Right atrium auricular region (tissue), 2 donors: Measurements from ENCODE around the gene ULBP2. TPM values are rescaled to one million over a fixed set of nuclear protein-coding genes. Genes with fewer than 3 reads are reported as not detected.
"Not testable (repeated sequence)": the region's sequence is repeated elsewhere in the genome, so short reads cannot be mapped to it uniquely, and the experiment has no call there.

ENCODE experiments used
- DNase-seq: peaks from one replicate; pipeline ENCODE4 v3.0.0-alpha.2; 2019; ENCODE audit warnings: low spot score
- H3K27ac ChIP-seq, 2 donors: fragments of 200-600 bp; sonication (generic); 1 replicate in 1 of 2; 2 replicates in 1 of 2; pipeline ENCODE4 v1.5.1; 2016 to 2019
- H3K27me3 ChIP-seq, 2 donors: fragments of 200-600 bp; sonication (generic); one replicate each; pipeline versions ENCODE4 v1.5.1 to v1.6.0; 2017 to 2019
- H3K36me3 ChIP-seq: fragments of 200-600 bp; sonication (generic); one replicate; pipeline ENCODE4 v1.5.1; 2016
- H3K4me1 ChIP-seq, 2 donors: fragments of 200-600 bp; sonication (generic); one replicate each; pipeline versions ENCODE4 v1.5.1 to v1.6.0; 2017 to 2019
- H3K4me3 ChIP-seq, 2 donors: fragments of 200-600 bp; sonication (generic); 1 replicate in 1 of 2; 2 replicates in 1 of 2; pipeline ENCODE4 v1.5.1; 2017 to 2019; ENCODE audit warnings: mild to moderate bottlenecking in 1 of 2, moderate library complexity in 1 of 2
- H3K9me3 ChIP-seq, 2 donors: fragments of 200-600 bp; sonication (generic); one replicate each; pipeline ENCODE4 v1.5.1; 2019
- CTCF ChIP-seq, 2 donors: fragments of 200-600 bp; sonication (generic); IDR thresholded peaks; one replicate each; pipeline ENCODE4 v1.5.1; 2019; ENCODE audit warnings: antibody characterized with exemption in 2 of 2
- total RNA-seq, 2 donors: library from RNA; depleted of rRNA; stranded (reverse); fragments of >200 nt; gene quantifications; one replicate each; pipeline ENCODE4 v1.1.0, GENCODE V29; 2016

Gene ULBP2
- total RNA-seq, 2 donors from 2014 or later, result 0.82 to 2.4 TPM

GRCh38 chr6:149919834-149920225 lies 22.0 kb upstream of the ULBP2 start:
- DNase-seq, result no peak
- Histone ChIP-seq H3K27ac (no peak overlapping the region), H3K27me3 (no peaks in the 10 kb centered on the region), H3K9me3 (no peaks in the 10 kb centered on the region), H3K36me3 (no peaks in the 10 kb centered on the region), H3K4me3 (no peak overlapping the region), H3K4me1 (peaks cover 0 to 20% of the 10 kb centered on the region in 2 donors)
- TF ChIP-seq CTCF (IDR thresholded peaks at IDR 0.05), result no peak

GRCh38 chr6:149921361-149921760 lies 20.5 kb upstream of the ULBP2 start:
- no peak for TF ChIP-seq CTCF (IDR thresholded peaks at IDR 0.05)
- peak; percentile 49 for DNase-seq
- H3K4me3 ChIP-seq, result no peak overlapping the region

GRCh38 chr6:149922091-149922490 lies 19.7 kb upstream of the ULBP2 start:
- H3K36me3 ChIP-seq, H3K27ac ChIP-seq, H3K27me3 ChIP-seq, H3K9me3 ChIP-seq: not testable (repeated sequence)
- peaks cover 0 to 29% of the 10 kb centered on the region in 2 donors for H3K4me1 ChIP-seq
- peak overlapping the region in 1 of 2 donors; percentile 57 for H3K4me3 ChIP-seq
- DNase-seq, result peak; percentile 57

More at GRCh38 chr6:149921361-149921760, 20.5 kb upstream of the ULBP2 start:
- no peak overlapping the region for H3K27ac ChIP-seq
- H3K27me3 ChIP-seq, result no peaks in the 10 kb centered on the region
- peaks cover 0 to 28% of the 10 kb centered on the region in 2 donors for H3K4me1 ChIP-seq
- no peaks in the 10 kb centered on the region for H3K36me3 ChIP-seq
- no peaks in the 10 kb centered on the region for H3K9me3 ChIP-seq

GRCh38 chr6:149922642-149923326 lies 19.0 kb upstream of the ULBP2 start, which contains the start of gene RAET1G:
Gene RAET1G (minus strand): TSS chr6:149923121. CDS start chr6:149923010, 111 bp downstream.
- peak; percentile 96 for DNase-seq
- H3K4me1 ChIP-seq, result peaks cover 0 to 29% of the 10 kb centered on the region in 2 donors
- no peaks in the 10 kb centered on the region for H3K36me3 ChIP-seq
- no peak for TF ChIP-seq CTCF (IDR thresholded peaks at IDR 0.05)
- peak within 1 kb of the TSS; percentile 43 to 57 for H3K4me3 ChIP-seq
- no peak within 1 kb of the TSS for H3K27ac ChIP-seq
- no peaks in the 10 kb centered on the region for H3K9me3 ChIP-seq
- H3K27me3 ChIP-seq, result no peaks in the 10 kb centered on the region

- no peaks in the 10 kb centered on the region for H3K36me3 ChIP-seq
- H3K27ac ChIP-seq, result no peak overlapping the region
- no peaks in the 10 kb centered on the region for H3K9me3 ChIP-seq
- no peaks in the 10 kb centered on the region for H3K27me3 ChIP-seq
- TF ChIP-seq CTCF (IDR thresholded peaks at IDR 0.05), result no peak
- DNase-seq, result peak; percentile 50
- H3K4me3 ChIP-seq, result peak overlapping the region; percentile 43 to 57
- peaks cover 0 to 29% of the 10 kb centered on the region in 2 donors for H3K4me1 ChIP-seq
Measured at GRCh38 chr6:149923327-149923986, 18.4 kb upstream of the ULBP2 start.

GRCh38 chr6:149924206-149924932 lies 17.4 kb upstream of the ULBP2 start:
- Histone ChIP-seq H3K9me3 (no peaks in the 10 kb centered on the region), H3K27me3 (no peaks in the 10 kb centered on the region), H3K27ac (no peak overlapping the region), H3K36me3 (no peaks in the 10 kb centered on the region), H3K4me1 (peaks cover 0 to 29% of the 10 kb centered on the region in 2 donors), H3K4me3 (no peak overlapping the region)
- DNase-seq, result peak; percentile 53
- no peak for TF ChIP-seq CTCF (IDR thresholded peaks at IDR 0.05)
